HG02884 (cell line): ENCODE results near the gene IFIH1.
A peak's percentile ranks its signal among the peaks of the same experiment; 100 is the strongest.

ENCODE experiments used
- ATAC-seq: cut with Tn5 transposase; IDR thresholded peaks from one replicate; pipeline ENCODE4 v1.9.1; 2021; ENCODE audit warnings: mild to moderate bottlenecking, moderate library complexity; ENCODE audit not compliant: unreplicated experiment

The IFIH1 gene

DNA sequence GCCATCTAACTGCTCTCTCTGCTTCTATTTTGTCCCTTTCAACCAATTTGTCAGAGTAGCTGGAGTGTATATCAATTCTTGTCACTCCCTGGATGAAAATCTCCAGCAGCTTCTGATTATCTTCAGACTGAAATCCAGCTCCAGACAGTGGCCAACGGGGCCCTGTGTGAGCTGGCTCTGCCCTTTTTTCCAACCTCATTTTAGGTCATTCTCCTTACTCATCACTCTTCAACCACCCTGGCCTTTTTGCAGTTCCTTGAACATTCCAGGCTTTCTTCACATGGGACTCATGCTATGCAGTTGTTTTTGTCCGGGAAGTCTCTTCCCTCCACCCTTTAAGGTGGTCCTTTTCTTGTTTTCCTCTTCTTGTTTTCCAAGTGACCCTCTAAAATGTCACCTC, 59.8 kb downstream of the IFIH1 start:
- no peak for ATAC-seq

- no peak for ATAC-seq
Measured at GRCh38 chr2:162258169-162258568, 60.3 kb downstream of the IFIH1 start.

GRCh38 chr2:162257425-162257824, 61.1 kb downstream of the IFIH1 start:
- ATAC-seq, result no peak

GRCh38 chr2:162256591-162256991, 61.9 kb downstream of the IFIH1 start:
- ATAC-seq, result no peak

DNA sequence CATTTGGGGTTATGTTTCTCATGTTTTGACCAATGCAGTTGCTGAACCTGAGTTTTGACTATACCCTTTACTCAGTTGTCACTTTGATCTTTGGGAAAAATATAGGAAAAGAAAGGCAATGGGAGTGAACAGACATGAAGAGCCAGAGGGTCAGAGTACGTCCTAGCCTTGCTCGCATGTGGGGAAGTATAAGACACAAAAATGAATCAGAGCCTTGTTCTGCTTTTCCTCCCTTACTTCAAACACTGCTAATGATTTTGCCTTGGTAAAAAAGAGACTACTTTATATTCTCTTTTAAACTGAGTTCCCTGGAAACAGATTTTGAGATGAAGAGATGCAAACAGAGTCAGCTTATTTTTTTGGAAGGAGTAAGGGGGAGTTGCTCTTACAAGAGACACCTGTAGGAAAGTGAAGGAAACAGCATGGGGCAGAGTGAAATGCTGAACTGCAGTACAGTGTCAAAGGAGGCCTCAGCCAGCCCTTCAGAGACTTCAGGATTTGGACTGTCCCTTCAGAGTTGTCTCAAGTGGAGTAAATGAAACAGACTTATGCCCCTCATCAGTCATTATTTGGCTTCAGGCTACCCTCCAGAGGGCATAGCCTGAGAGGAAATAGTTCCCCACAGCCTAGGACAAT, 64.1 kb downstream of the IFIH1 start:
- ATAC-seq, result no peak

- no peak for ATAC-seq
Measured at GRCh38 chr2:162253435-162253834, 65.0 kb downstream of the IFIH1 start.

DNA sequence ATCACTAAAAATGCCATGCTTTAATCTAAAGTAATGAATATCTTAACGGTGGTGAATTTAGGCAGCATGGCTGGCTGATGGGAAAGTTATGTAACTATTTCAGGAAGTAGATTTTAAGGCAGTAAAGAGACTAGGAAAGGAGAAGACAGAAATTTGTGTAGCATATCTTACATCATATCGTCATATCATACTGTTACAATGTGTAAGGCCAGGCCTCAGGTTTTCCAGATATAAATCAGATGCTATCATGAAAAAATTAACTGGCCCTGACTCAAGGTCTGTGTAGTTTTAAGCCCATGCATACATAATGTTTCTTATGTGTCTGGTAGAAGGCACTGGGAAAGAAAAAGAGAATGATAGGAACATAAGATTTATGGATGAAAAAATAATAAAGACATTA, 66.3 kb downstream of the IFIH1 start:
- ATAC-seq, result no peak

- no peak for ATAC-seq
Measured at GRCh38 chr2:162245781-162246180, 72.7 kb downstream of the IFIH1 start.

GRCh38 chr2:162245061-162245460, 73.4 kb downstream of the IFIH1 start:
- no peak for ATAC-seq

DNA sequence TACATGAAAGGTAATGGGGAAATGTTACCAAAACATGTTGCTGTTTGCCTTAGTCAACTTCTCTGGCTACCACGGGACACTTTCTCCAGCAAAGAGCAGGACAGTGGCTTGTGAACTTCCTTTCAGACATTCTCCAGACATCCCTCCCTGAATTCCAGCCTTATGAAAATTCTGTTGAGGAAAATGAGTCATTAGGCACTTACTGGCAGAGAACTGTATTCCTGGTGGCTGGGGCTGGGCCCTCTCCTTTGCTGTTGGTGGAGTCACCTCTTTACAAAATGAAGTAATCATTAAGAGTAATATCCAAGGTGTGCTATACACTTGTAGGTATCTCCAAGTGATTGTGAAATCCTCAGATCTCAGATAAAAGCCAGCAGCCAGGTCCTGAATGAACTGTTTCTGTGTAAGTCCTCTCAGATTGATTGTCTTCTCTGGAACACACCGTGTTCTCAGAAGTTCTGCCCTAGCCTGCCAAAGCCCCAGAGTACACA, 73.9 kb downstream of the IFIH1 start:
- no peak for ATAC-seq

GRCh38 chr2:162243715-162244114, 74.8 kb downstream of the IFIH1 start:
- ATAC-seq, result no peak

DNA sequence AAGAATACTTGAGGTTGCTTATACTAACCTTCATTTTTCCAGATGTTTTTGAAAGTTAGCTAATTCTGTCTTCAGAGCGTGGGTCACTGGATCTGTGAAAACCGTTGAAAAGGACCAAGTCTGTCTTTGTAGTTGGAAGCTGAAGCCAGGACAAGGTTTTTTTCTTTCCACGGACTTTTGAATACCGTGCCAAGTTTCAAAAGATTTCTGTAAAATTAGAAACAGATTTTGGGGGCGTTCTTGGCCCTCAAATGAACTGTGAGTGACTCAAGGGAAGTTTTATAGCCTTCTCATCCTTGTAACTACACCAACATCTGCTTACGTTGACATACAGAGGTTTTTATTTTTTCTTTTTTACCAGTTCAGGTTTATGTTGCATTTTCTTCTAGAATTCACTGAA, 75.2 kb downstream of the IFIH1 start, which contains the start of gene FAP:
TSS of gene FAP (minus strand) at position 152 of the 400 bp plus-strand sequence. CDS start at position 34, 118 bp downstream.
- ATAC-seq, result no peak

- no peak for ATAC-seq
Measured at GRCh38 chr2:162242586-162243280, 75.8 kb downstream of the IFIH1 start.

DNA sequence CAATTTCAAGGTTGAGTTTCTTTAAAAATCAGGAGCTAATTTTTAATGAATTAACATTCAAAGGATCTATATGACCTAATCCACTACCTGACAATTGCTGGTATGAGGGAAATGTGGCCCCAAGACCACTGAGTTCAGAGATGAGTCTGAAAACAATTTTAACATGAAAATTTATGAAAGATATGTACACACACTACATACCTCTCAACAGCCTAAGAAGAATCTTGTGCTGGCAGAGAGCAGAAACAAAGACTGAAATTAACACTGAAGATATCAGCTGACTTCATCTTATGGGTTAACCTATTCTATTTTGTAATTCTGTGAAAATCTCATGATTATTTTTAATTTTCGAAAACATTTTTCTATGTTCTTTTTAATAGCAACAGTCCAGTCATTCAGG, 76.9 kb downstream of the IFIH1 start:
- ATAC-seq, result no peak

GRCh38 chr2:162234620-162235462, 83.6 kb downstream of the IFIH1 start:
- no peak for ATAC-seq

- ATAC-seq, result no peak
Measured at GRCh38 chr2:162233197-162233596, 85.3 kb downstream of the IFIH1 start.

- ATAC-seq, result no peak
Measured at GRCh38 chr2:162232671-162233070, 85.8 kb downstream of the IFIH1 start.

DNA sequence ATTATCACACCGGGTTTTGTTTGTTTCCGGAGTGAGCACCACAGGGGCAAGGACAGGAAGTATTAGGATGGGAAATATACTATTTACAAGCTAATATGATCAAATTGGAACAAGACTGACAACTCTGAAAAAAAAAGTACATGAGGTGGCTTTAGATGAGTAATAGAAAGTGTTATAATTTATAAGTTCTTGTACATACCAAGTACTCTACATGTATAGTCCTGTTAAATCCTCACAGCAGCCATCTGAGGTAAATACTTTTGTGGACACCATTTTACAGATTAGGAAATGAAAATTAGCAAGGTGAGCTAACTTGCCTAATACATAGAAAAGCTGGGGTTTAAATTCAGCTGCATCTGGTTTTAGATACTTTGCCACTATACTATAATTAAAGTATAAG, 86.5 kb downstream of the IFIH1 start:
- no peak for ATAC-seq

- no peak for ATAC-seq
Measured at GRCh38 chr2:162230761-162231160, 87.7 kb downstream of the IFIH1 start.

DNA sequence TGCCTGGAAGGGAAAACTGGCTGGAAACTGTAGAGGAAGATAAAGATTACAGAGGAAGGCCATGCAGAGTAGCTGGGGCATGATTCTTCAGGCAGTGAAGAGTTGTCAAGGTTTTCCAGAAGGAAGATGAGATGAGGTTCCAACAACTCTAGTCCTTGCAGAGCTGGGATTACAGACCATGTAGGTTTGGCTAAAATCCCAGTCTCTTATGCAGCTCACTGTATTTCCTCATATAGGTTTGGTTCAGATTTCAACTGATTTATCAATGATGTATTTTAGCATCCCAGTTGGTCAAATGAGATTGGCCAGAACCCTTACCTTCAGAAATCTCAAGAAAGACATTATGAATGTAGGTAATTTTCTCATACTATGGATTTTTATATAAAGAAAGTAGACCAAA, 91.6 kb downstream of the IFIH1 start:
- ATAC-seq, result no peak

GRCh38 chr2:162221064-162221463, 97.4 kb downstream of the IFIH1 start:
- peak; percentile 96 for ATAC-seq

DNA sequence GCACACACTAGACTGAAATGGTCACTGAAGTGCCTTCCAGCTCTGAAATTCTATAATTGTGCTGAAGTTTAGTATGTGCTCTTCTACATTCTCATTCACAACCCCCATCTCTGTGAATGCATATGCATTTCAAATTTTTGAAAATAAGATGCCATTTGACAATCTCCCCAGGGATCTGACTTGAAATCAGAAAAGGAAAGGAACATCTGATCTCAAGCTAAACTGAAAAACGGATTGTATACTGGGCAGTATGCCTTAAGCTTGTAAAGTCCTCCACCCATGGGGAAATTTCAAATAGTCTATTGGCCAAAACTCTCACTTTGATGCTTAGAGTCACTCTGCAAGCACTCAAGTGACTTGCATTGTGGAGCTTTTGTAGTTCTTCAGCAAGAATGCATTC, 98.1 kb downstream of the IFIH1 start:
- ATAC-seq, result no peak
